ENCODE measurements around the gene SLC16A7.

DNA sequence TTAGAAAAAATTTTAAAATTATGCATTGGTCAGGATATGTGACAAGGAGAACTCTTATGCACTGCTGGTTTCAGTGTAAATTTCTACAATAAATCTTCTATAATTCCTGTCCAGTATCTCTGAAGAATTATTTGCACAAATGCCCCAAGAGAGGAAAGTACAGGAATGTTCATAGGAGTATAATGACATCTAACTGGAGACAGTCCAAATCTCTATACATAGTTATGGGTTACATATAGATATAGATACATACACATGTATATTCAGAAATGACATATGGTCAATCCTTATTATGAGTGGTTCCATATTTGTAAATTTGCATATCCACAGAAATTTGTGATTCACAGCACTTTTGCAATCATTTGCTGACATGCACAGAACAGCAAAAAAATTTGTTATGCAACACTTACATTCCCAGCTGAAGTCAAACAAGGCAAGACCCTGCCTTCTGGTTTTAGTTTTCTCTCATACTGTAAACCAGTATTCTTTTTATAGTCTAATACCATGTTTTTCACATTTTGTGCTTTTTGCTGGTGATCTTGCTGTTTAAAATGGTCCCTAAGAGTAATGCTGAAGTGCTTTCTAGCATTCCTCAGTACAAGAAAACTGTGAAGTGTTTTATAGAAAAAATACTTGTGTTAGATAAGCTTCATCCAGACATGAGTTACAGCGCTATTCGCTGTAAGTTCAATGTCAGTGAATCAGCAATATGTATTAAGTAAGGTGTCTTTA lies 103.8 kb downstream of the SLC16A7 start:
- TF ChIP-seq CTCF (IDR thresholded peaks at IDR 0.05) (no peak), POLR2A (IDR thresholded peaks at IDR 0.05) (no peak)
